Measurements from ENCODE around the gene ADAMTSL2.

Gene ADAMTSL2

DNA sequence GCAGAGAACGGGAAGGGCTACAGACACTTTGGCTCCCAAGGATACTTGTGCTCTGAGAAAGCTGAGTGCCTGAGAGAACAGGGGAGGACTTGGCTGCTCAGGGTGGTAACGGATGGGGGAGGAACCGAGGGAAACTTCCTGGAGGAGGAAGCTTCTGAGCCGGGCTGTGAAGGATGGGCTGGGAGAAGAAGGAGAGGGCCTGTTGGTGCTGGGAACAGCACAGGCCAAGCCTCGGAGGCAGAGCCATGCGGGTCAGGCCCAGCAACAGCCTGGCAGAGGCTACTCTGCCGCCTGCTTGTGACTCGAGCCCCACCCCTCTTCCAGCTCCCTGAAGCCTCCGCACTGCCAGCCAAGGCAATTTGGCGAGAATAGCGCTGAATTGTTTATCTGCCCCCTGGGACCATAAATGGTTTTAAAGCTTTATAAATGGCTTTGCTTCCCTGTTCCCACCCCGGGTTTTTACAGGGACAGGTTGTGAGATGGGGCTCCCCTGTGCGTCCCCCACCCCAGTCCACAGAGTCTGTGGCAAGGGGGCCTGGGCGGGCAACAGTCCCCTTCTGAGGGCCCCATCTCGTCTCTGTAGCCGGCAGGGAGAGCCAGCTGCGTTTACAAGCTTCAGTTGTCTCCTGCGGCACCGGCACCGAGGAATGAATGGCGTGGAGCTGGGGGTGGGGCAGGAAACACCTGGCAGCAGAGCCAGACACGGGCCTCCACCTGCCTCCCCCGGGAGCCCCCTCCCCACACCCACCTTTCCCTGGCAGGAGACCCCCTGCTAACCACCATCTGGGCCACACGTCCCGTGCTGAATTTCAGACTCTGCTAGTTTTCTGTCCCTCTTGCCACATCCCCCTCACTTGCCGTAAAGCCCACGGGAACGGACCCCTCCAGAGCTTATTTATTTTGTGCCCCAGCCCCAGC is 50.3 kb downstream of the ADAMTSL2 start:
- Histone ChIP-seq H3K4me3 (ENCODE audit: low read length) (no peak overlapping the region), H3K4me1 (ENCODE audit: insufficient read depth, low read length) (peaks cover 14% of the 10 kb centered on the region), H3K9me3 (ENCODE audit: low read length) (peaks cover 2% of the 10 kb centered on the region), H3K27me3 (ENCODE audit: insufficient read depth, low read length) (peaks cover 39% of the 10 kb centered on the region), H2AFZ (ENCODE audit: low read depth, low read length) (no peak overlapping the region), H3K36me3 (ENCODE audit: insufficient read depth, low read length) (no peaks in the 10 kb centered on the region)

DNA sequence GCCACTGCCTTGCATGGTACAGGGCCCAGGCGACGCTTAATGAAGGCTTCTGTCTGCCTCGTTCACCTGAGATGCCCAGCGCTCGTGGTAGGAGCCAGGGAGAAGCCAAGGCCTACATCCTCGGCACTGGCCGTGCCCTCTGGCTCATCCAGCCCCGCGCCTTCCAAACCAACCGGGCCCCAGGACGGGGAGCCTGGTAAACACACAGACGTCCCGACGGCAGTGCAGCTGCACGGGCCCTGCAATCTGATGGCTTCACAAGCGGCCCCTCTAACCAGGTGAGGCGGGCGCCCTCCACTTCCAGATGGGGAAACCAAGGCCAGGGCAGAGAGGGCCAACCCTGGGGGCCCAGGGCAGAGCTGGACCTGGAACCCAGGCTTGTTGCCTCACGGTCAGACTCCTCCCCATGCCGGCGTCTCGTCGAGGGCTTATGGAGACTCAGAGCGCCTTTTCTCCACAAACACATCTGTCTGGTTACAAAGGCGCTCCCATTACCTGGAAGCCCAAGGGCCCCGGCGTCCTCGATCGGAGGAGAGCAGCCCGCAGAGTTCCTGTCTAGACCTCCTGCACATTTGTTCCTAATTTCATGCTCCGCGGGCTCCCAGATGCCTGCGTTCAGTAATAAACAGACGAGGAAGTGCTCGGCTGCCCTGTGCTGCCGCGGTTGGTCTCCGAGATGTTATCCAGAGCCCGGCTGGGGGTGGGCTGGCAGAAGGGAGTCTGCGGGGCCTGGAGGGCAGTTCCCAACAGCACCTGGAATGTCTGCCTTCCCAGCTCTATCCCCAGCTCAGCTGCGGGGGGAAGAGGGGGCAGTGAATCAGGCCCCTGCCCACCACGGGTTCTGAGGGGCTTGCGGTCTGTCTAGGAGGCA is 51.2 kb downstream of the ADAMTSL2 start:
- H3K27me3 ChIP-seq (ENCODE audit: insufficient read depth, low read length) = peaks cover 39% of the 10 kb centered on the region
- peaks cover 14% of the 10 kb centered on the region for H3K4me1 ChIP-seq (ENCODE audit: insufficient read depth, low read length)
- H3K4me3 ChIP-seq (ENCODE audit: low read length) = no peak overlapping the region

DNA sequence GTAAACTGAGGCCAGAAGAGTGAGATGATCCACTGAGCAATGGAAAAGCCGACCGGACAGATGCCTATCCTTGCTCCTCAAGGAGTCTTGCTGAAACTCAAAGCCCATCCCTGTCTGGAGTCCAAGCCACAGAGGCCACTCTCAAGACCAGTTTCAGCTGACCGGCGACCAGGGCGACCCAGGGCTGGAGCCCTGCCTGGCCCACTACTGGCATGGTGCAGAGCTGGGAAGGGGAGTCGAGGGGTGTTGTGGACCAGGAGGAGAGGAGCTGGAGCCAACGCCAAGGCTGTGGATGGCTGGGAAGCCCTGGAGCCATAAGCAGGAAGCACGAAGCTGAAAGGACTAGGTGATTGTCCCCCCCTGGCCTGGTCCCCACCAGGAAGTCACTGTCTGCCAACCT is 52.5 kb downstream of the ADAMTSL2 start:
- H2AFZ ChIP-seq (ENCODE audit: low read depth, low read length) = no peak overlapping the region
- no peak overlapping the region for H3K4me3 ChIP-seq (ENCODE audit: low read length)
- H3K4me1 ChIP-seq (ENCODE audit: insufficient read depth, low read length) = peaks cover 9% of the 10 kb centered on the region
- peaks cover 2% of the 10 kb centered on the region for H3K9me3 ChIP-seq (ENCODE audit: low read length)
- H3K27me3 ChIP-seq (ENCODE audit: insufficient read depth, low read length) = peaks cover 42% of the 10 kb centered on the region
- H3K36me3 ChIP-seq (ENCODE audit: insufficient read depth, low read length) = no peaks in the 10 kb centered on the region

More for the DNA sequence above, 51.2 kb downstream of the ADAMTSL2 start:
- H3K9me3 ChIP-seq (ENCODE audit: low read length) = peaks cover 2% of the 10 kb centered on the region
- H3K36me3 ChIP-seq (ENCODE audit: insufficient read depth, low read length) = no peaks in the 10 kb centered on the region
- H2AFZ ChIP-seq (ENCODE audit: low read depth, low read length) = no peak overlapping the region

DNA sequence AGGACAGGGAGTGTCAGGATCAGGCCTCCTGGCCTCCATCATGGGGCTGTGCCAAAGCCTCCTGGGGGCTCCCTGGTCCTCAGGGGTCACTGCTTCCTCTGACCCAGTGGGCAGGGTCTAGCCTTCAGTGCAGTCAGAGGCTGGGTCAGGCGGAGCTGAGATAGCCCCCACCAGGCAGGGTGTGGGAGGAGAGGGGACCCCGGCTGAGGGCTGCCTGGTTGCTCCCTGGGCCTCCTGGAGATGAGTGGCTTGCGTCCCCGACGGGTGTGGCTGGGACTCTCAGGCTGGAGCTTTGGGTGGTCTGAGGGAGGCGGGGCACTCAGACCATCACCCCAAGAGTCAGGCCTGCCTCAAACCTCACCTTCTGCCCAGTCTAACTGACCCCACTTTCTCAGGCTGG is 53.0 kb downstream of the ADAMTSL2 start:
- peaks cover 44% of the 10 kb centered on the region for H3K27me3 ChIP-seq (ENCODE audit: insufficient read depth, low read length)
- no peaks in the 10 kb centered on the region for H3K36me3 ChIP-seq (ENCODE audit: insufficient read depth, low read length)
- H3K4me3 ChIP-seq (ENCODE audit: low read length) = no peak overlapping the region
- no peak overlapping the region for H2AFZ ChIP-seq (ENCODE audit: low read depth, low read length)
- H3K4me1 ChIP-seq (ENCODE audit: insufficient read depth, low read length) = peaks cover 8% of the 10 kb centered on the region
- H3K9me3 ChIP-seq (ENCODE audit: low read length) = peaks cover 2% of the 10 kb centered on the region

DNA sequence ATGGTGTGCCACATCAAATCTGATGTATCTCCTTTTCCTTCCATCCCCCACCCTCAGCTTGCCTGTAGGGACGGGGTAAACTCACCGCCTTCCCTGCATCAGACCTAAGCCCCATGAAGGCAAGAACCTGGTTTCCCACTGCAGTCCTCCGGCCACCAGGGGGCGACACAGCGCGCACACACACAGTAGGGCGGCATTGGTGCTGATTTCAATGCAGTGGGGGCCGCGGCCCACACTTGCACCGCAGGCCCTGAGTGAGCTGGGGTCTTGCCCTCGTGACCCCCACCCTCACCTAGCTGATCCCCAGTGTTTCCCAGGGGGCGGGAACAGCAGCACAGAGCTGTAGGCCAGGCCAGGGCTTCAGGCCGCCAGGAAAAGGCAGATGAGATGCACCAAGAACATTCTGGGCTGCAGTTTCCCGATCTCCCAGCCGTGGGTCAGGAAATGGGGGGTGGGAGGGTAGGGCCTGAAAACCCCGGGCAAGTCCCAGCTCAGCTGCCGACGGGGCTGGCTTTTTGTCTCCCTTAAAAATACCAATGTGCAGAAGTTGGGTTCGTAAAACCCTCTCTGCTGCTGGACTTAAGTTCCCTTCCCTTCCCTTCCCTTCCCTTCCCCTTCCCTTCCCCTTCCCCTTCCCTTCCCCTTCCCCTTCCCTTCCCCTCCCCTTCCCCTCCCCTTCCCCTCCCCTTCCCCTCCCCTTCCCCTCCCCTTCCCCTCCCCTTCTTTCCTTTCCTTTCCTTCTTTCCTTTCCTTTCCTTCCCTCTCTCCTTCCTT is 55.1 kb downstream of the ADAMTSL2 start:
- H3K4me1 ChIP-seq (ENCODE audit: insufficient read depth, low read length) = peaks cover 8% of the 10 kb centered on the region
- no peak overlapping the region for H3K4me3 ChIP-seq (ENCODE audit: low read length)
- peaks cover 40% of the 10 kb centered on the region for H3K27me3 ChIP-seq (ENCODE audit: insufficient read depth, low read length)
- H3K36me3 ChIP-seq (ENCODE audit: insufficient read depth, low read length) = no peaks in the 10 kb centered on the region
- H3K9me3 ChIP-seq (ENCODE audit: low read length) = peaks cover 2% of the 10 kb centered on the region
- H2AFZ ChIP-seq (ENCODE audit: low read depth, low read length) = no peak overlapping the region

DNA sequence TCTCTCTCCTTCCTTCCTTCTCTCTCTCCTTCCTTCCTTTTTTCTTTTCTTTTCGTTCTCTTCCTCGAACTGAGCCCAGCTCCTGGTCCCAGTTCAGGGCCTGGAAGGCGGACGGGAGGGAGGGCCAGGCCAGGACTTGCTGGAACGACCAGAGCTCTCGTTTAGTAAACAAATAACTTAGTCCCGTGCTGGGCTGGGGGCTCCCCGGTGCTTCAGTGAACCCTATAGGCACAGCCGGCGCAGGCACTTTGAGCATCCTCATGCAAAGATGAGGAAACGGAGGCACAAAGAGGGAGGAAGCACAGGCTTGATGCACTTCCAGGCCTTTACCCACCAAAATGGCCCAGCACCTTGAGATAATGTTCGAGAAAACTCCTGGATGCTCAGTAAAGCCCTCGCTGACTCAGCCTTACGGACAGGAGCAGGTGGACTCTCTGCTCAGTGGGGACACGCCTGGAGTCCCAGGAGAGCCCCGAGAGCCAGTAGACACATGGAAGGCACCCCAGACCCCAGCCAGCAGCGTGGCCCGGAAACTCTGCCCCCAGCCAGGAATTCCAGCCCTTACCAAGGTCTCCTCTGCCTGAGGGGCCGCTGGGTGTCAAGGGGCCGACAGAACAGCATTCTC is 55.8 kb downstream of the ADAMTSL2 start:
- Histone ChIP-seq H3K36me3 (ENCODE audit: insufficient read depth, low read length) (no peaks in the 10 kb centered on the region), H3K27me3 (ENCODE audit: insufficient read depth, low read length) (peaks cover 34% of the 10 kb centered on the region), H3K9me3 (ENCODE audit: low read length) (peaks cover 2% of the 10 kb centered on the region), H2AFZ (ENCODE audit: low read depth, low read length) (no peak overlapping the region), H3K4me3 (ENCODE audit: low read length) (no peak overlapping the region), H3K4me1 (ENCODE audit: insufficient read depth, low read length) (peaks cover 3% of the 10 kb centered on the region)

DNA sequence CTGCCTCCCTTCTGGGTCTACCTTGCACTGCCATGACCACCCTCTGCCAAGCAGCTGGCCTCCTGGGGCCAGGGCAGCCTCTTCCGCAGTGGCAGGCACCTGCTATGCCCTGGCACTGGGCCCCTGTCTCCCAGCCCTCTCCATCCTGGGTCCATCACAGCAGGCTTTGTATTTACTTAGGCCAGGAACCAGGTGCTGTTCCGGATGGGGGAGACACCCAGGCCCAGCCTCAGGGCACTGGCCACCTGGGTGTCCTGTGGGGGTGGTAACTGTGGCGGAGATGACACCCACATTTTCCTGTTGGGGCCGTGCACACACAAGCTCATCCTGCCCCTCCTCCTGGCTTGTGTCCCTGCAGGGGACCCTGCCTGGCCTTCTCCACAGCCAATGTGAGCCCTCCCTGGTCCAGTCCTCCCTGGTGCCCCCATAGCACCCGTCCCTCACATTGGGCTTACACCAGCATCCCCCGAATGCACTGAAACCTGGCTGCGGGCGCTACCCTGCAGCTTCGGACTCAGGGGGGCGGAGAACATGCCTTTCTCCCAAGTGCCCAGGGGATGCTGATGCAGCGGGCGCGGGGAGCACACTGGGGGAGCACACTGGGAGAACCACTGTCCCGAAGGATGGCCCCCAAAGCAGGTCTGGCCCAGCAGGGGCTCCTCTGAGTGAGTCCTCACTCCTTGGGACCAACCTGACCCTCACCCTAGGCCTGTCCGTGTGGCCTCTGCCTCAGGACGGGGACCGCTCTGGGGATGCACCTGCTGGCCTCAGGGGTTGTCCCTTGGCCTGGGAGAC is 56.8 kb downstream of the ADAMTSL2 start:
- Histone ChIP-seq H3K4me1 (ENCODE audit: insufficient read depth, low read length) (no peaks in the 10 kb centered on the region), H2AFZ (ENCODE audit: low read depth, low read length) (no peak overlapping the region), H3K4me3 (ENCODE audit: low read length) (no peak overlapping the region), H3K27me3 (ENCODE audit: insufficient read depth, low read length) (peaks cover 24% of the 10 kb centered on the region), H3K36me3 (ENCODE audit: insufficient read depth, low read length) (no peaks in the 10 kb centered on the region), H3K9me3 (ENCODE audit: low read length) (peaks cover 2% of the 10 kb centered on the region)

DNA sequence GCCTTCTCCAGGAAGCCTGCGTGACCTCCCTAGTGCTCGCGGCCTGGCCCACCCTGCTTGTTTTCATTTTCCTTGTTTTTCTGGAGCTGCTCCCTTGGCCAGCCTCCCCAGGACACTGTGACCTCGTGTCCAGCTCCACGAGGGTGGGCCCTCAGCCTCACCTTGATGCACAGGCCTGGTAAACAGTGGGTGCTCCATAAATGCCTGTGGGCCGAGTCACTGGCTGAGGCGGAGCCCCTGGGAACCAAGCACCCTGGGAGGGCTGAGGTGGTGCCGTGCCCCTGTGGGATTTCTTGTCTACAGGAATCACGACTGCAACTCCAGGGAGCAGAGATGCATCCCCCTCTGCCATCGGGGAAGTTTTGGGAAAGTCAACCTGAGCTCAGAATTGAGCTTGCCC is 57.5 kb downstream of the ADAMTSL2 start:
- peaks cover 4% of the 10 kb centered on the region for H3K9me3 ChIP-seq (ENCODE audit: low read length)
- H3K36me3 ChIP-seq (ENCODE audit: insufficient read depth, low read length) = no peaks in the 10 kb centered on the region
- H3K27me3 ChIP-seq (ENCODE audit: insufficient read depth, low read length) = peaks cover 19% of the 10 kb centered on the region
- no peak overlapping the region for H2AFZ ChIP-seq (ENCODE audit: low read depth, low read length)
- H3K4me3 ChIP-seq (ENCODE audit: low read length) = no peak overlapping the region
- no peaks in the 10 kb centered on the region for H3K4me1 ChIP-seq (ENCODE audit: insufficient read depth, low read length)

DNA sequence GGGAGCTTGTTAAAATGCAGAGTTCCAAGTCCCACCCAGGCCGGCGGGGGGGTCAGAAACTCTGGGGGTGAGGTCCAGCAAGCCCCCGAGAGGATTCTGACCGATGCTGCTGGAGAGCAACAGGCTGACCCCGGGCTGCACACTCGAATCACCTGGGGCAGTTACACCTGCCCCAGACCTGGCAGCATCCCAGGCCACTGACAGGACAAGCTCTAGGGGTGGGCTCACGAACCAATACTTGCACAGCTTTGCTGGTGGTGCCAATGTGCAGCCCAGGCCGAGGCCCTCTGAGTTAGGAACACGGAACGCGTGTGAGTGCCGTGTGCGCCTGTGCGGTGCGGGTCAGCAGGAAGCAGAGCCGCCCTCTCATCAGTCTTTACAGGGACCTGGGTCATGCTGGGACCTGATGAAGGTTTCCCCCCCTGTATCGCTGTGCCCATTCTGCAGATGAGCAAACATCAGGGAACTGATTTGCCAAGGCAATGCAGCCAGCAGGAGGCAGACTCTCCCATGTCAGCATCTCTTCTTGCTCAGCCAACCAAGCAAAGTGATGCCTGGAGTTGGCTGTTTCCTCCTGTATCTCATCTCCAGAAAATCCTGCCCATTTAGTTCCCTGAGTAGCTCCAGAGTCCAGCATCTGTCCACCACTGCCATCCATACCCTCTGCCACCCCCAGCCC is 58.4 kb downstream of the ADAMTSL2 start:
- no peaks in the 10 kb centered on the region for H3K36me3 ChIP-seq (ENCODE audit: insufficient read depth, low read length)
- H3K27me3 ChIP-seq (ENCODE audit: insufficient read depth, low read length) = peaks cover 19% of the 10 kb centered on the region
- H3K4me3 ChIP-seq (ENCODE audit: low read length) = no peak overlapping the region

DNA sequence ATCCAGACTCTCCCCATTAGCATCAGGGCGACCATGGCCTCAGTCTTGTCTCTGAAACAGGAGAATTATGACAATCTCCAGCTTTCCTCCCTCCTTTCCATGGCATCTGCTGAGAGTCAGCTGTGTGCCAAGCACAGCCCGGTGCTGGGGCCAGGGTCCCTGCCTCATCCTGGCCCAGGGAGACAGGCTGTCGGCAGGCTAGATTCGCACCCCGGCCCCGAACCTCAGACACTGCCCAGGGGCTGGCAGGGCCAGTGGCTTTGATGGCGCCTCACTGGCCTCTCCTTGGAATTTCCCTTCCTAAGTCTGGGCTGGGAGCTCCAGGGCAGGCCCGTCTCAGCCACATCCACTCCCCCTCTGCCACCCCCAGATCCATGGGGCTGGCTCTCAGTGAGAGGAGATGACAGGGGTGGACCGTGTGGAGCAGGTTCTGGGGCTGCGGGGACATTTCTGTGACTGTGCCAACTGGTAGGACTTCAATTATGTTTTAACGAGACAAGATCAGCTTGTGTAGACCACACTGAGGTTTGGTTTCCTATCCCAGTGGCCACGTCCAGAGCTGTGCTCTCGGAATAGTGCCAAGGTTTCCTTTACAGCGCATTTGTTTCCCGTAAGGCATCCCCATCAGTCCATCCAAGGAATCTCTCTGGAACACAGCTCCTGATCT is 59.2 kb downstream of the ADAMTSL2 start:
- peaks cover 19% of the 10 kb centered on the region for H3K27me3 ChIP-seq (ENCODE audit: insufficient read depth, low read length)
- no peak overlapping the region for H2AFZ ChIP-seq (ENCODE audit: low read depth, low read length)
- no peak overlapping the region for H3K4me3 ChIP-seq (ENCODE audit: low read length)

More for the DNA sequence above, 58.4 kb downstream of the ADAMTSL2 start:
- Histone ChIP-seq H2AFZ (ENCODE audit: low read depth, low read length) (no peak overlapping the region), H3K4me1 (ENCODE audit: insufficient read depth, low read length) (no peaks in the 10 kb centered on the region), H3K9me3 (ENCODE audit: low read length) (peaks cover 6% of the 10 kb centered on the region)

DNA sequence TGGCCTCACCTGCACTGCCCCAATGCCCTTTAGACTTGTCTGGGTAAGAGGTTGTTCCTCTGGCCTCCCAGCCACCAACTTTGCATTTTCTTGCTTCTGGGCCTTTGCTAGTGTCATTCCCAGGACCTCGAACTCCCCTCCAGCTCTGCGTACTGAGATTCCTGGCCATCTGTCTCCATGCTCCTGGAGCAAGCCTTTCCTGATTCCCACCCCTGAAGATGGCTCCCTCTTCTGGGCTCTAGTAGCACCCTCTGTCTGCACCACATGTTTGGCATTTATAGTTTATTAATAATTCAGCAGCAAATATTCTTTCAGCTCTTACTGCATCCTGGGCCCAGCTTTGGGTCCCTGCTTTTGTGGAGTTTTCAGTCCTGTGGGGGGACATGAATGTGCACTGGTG is 59.8 kb downstream of the ADAMTSL2 start:
- Histone ChIP-seq H3K27me3 (ENCODE audit: insufficient read depth, low read length) (peaks cover 19% of the 10 kb centered on the region), H3K4me1 (ENCODE audit: insufficient read depth, low read length) (no peaks in the 10 kb centered on the region), H3K9me3 (ENCODE audit: low read length) (peaks cover 4% of the 10 kb centered on the region)

More for the DNA sequence above, 59.2 kb downstream of the ADAMTSL2 start:
- H3K4me1 ChIP-seq (ENCODE audit: insufficient read depth, low read length) = no peaks in the 10 kb centered on the region
- H3K36me3 ChIP-seq (ENCODE audit: insufficient read depth, low read length) = no peaks in the 10 kb centered on the region
- H3K9me3 ChIP-seq (ENCODE audit: low read length) = peaks cover 4% of the 10 kb centered on the region

More for the DNA sequence above, 59.8 kb downstream of the ADAMTSL2 start:
- Histone ChIP-seq H3K36me3 (ENCODE audit: insufficient read depth, low read length) (no peaks in the 10 kb centered on the region), H2AFZ (ENCODE audit: low read depth, low read length) (no peak overlapping the region), H3K4me3 (ENCODE audit: low read length) (no peak overlapping the region)
